Ovary (tissue), 3 donors: Measurements from ENCODE around the gene STAT5A.

Experiments used
- CTCF ChIP-seq, 3 donors: fragments of 450-650 bp in 2 of 3; fragments of 200-600 bp in 1 of 3; IDR thresholded peaks; one replicate each; pipeline versions ENCODE4 v1.5.1 to v1.8.0; 2016 to 2022; ENCODE audit warnings: antibody characterized with exemption in 3 of 3, mild to moderate bottlenecking in 1 of 3
- POLR2A ChIP-seq: fragments of 450-650 bp; IDR thresholded peaks from one replicate; pipeline ENCODE4 v1.6.1; 2017; ENCODE audit warnings: antibody characterized with exemption, mild to moderate bottlenecking, moderate library complexity
- donor health status: DM: no; HTN: no; CAD: no.

DNA sequence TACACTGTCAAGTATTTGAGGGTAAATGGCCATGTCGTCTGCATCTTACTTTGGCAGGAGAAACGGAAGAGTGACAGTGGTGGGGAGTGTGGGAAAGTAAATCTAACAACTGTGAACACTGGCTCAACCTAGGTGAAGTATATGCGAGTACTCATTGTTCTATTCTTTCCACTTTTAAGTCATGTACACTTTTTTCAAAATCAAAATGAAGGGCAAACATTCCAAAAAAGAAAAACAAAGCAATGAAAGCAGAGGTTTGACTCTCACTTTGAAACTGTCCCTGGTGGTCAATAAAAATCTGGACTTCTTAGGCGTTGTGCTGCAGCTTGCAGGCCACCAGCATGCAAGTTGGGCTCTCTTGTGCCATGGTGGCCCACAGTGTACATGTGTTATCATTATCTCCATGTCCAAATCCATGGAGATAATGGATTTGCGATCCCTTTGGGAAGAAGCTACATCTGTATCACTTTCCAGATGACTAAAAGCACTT lies 44.8 kb upstream of the STAT5A start:
- TF ChIP-seq POLR2A (no peak), CTCF (IDR thresholded peaks at IDR 0.05) (no peak)
